GM23248 (cell line): ENCODE data around the gene TSPAN17.

Experiments used
- EZH2 ChIP-seq: fragments of 200-600 bp; sonication (generic); IDR thresholded peaks from 2 replicates; pipeline ENCODE4 v1.6.1; 2018; ENCODE audit warnings: antibody characterized with exemption, mild to moderate bottlenecking; ENCODE audit not compliant: insufficient read depth, poor library complexity, severe bottlenecking
- EZH2phosphoT487 ChIP-seq: fragments of 200-600 bp; sonication (generic); IDR thresholded peaks from 2 replicates; pipeline ENCODE4 v1.6.1; 2018; ENCODE audit warnings: antibody characterized with exemption, moderate library complexity, mild to moderate bottlenecking, low read depth; ENCODE audit not compliant: insufficient read depth

GRCh38 chr5:176659512-176659839, 12.2 kb downstream of the TSPAN17 start:
- TF ChIP-seq EZH2 (no peak), EZH2phosphoT487 (no peak)
